Measurements from ENCODE around the gene HIRIP3.
A peak's percentile ranks its signal among the peaks of the same experiment; 100 is the strongest.
"Not testable (repeated sequence)": the region's sequence is repeated elsewhere in the genome, so short reads cannot be mapped to it uniquely, and the experiment has no call there.

The HIRIP3 gene

DNA sequence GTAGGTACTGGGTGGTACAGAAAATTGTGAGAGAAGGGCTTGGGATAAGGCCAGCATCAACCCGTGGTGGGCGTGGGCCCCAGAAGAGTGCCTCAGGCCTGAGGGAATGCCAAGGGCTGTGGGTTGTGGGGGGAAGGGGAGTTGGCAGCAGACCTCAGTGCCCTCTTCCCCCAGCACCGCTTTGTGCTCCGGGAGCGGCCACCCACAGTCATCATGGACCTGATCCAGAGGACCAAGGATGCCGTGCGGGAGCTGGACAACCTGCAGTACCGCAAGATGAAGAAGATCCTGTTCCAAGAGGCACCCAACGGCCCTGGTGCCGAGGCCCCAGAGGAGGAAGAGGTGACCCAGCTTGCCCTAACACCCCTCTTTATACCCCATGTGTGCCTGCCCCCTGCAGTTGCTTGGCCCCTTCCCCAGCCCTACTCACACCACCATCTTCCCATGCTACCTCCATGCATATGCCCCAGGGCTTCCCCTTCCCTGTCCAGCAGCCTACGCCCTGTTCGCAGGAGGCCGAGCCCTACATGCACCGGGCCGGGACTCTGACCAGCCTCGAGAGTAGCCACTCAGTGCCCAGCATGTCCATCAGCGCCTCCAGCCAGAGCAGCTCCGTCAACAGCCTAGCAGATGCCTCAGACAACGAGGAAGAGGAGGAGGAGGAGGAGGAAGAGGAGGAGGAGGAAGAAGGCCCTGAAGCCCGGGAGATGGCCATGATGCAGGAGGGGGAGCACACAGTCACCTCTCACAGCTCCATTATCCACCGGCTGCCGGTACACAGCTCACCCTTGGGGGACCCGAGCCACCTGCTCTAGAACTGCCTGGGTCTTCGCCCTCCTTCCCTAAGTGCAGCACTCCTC lies 12.6 kb downstream of the HIRIP3 start:
- no peak for DNase-seq

DNA sequence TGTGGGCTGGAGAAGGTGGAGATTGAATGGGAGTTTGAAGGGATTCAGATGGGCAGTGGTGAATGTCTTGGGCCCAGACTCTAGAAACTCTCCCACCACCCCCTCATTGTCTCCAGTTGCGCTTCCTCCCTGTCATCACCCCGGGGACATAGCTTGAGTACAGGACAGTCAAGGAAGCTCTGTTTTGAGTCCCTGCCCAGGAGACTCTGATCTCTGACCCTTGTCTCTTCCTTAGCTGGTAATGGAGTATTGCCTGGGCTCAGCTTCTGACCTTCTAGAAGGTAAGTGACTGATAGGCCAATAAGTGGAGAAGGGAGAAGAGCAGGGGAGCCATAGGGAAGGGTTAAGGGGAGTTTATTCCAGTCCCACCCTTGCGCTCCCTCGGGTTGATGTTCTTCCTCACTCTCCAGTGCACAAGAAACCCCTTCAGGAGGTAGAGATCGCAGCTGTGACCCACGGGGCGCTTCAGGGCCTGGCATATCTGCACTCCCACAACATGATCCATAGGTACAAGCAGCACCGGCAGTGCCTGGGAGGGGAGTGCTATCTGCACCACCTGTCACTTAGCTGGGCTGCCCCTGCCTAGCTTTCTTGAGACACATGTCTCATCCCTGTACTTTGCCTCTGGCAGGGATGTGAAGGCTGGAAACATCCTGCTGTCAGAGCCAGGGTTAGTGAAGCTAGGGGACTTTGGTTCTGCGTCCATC lies 16.7 kb downstream of the HIRIP3 start:
- no peak for DNase-seq

DNA sequence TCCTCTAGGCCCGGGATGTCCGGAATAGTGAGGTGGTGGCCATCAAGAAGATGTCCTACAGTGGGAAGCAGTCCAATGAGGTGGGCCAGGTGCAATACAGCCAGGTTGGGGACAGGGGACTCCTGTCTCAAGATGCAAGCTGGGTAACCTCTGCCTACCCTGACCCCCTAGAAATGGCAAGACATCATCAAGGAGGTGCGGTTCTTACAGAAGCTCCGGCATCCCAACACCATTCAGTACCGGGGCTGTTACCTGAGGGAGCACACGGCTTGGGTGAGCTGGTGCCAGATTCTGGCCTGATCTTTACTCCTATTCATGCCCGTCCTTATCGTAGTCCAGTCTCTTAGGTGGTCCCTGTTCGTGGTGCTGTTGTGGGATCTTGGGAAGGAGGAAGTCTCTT lies 17.3 kb downstream of the HIRIP3 start:
- DNase-seq: no peak

DNA sequence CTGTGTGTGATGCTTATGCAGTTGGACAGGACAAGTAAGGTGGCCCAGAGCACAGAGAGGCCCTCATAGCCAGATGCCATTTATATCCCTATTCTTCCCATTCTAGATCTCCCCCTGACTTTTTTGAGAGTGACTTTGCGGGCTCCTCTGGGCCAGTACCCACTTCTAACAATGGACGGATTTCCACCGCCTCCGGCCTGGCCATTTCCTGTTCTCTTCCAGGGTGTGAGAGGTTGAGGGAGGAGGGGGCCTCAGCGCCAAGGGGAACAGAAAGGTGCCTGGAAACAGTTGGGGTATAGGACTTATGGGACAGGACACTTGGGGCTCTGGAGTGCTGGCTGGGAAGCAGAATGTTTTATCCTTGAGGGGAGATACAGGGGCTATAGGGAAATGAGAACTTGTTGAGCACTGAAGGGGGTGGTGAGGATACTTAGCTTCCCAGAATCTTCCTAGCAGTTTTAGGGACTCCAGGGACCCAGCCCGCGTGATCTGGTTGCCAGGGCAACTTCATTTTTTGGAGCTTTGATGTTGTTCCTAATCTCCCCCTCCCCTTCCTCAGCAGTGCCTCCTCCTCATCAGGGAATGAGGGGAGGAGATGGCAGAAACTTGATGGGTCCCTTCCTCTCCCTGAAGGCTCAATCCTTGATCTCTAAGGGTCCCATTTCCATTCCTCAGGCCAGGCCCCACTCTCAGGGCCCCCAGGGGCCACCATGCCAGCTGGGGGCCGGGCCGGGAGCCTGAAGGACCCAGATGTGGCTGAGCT lies 18.2 kb downstream of the HIRIP3 start:
- no peak for DNase-seq

DNA sequence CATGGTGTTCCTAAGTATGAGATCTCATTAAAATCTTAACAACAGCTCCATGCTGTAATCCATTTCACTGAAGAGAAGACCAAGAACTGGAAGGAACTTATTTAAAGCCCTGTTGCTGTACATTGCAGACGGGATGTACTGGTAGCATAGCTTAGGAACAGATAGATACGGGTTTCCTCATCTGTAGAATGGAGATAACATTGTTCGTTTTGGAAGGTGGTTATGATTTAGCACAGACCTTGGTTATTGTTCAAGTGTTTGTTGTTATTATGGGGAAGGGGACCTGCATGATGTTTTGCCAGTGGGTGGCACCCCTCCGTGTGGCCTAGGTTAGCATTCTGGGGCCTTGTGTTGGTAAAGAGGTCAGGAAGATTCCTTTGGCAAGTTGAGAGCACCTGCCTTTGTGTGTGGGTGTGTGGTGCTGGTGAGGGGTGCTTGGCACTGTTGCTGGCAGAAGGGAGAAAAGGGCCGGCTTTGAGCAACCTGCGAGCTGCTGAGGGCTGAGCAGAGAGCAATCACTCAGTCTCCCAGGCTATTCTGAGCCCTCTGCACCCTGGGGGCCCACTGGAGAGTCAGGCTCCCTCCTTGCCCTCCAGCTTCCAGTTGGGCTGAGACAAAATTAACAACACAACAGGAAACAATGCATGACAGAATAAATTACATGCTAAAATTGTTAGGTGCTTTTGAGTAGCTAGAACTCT lies 19.5 kb downstream of the HIRIP3 start:
- DNase-seq: no peak

DNA sequence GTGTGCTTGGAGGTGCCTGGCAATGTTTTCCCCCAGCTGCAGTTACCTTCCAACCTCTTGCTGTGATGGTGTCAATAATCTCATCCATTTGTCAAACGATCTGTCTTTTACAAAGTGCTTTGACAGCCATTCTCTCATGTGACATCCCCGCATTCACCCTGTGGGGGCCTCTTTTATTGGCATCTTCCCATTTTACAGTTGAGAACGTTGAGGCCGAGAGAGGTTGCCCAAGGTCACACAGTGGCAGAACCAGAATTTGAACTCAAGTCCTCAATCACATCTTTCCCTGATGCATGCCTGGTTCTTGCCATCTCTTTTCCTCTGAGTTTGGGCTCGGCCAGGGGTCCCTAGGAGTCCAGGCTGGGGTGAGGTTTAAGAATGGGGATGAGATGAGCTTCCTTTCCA lies 20.3 kb downstream of the HIRIP3 start:
- DNase-seq: no peak

DNA sequence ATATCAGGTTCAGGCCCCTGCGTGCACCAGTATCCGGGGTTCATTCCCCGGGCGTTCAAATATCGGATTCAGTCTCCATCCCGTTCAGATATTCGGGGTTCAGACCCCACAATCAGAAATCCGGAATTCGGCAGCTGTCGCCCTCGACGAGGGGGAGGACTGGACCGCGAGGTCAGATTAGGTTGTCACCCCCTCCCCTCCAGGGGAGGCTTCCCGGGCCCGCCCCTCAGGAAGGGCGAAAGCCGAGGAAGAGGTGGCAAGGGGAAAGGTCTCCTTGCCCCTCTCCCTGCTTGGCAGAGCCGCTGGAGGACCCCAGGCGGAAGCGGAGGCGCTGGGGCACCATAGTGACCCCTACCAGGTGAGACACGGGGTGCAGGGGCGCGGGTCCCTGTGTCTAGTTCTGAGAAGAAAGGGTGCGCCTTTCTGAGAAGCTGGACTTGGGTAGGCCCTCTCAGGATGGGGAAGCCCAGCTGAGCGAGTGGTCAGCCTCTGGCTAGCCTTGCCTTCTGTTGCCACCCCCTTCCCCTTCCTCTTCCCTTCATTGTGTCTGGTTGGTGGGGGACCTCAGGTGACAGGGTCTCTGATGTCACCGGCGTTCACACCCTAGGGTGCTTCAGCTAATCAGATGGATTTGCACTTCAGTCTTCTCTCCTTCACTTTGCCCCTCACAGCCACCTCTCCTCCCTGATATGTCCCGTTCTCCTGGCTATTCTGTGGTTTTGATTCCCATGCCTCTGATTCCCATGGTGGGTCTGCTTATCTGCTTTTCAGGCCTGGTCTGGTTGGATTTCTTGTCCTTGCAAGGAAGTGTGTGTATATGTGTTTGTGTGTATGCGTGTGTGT lies 20.9 kb downstream of the HIRIP3 start:
- DNase-seq: no peak

DNA sequence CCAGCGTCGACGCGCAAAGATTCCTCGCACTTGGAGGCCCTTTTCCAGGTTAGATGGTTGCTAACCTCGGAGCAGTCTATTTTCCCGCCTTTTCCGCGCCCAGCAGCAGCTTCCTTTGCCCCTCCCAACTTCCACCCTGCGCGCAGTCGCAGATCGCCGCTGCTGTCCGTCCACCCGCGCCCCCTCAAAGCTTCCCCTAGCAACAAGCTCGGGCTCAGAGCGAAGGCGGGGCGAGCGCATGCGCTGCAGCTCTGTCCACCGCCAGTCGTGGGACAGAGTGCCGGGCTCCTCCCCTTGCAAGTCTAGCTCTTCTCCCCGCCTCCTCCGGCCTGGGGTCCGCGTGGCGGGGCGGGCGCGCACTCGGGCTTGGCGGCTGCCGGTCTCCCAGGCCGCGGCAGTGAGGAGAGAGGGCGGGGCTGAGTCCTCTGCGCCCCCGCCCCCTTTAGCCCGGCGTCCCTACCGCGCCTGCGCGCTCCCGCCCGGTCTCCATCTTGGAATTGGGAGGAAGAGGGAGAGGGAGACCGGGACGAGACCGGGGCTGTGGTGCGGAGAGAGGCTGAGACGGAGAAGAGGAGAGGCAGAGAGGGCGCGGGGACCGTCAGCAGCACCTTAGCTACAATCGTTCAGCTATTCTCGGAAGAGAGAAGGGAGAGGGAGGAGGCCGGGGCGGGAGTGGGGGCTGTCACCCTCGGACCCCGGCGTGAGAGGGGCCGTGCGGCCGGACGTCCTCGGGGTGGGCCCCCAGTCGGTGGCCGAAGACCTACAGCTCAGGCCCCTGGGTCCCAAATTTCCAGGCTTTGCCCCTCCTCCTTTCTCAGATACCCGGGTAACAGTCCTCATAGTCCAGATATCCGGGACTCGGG lies 21.8 kb downstream of the HIRIP3 start, which contains the start of gene TAOK2:
TAOK2 (plus strand) TSS at position 485 of the 863 bp plus-strand sequence. CDS start 3,905 bp downstream, outside the sequence.
- peak; percentile 99 for DNase-seq

DNA sequence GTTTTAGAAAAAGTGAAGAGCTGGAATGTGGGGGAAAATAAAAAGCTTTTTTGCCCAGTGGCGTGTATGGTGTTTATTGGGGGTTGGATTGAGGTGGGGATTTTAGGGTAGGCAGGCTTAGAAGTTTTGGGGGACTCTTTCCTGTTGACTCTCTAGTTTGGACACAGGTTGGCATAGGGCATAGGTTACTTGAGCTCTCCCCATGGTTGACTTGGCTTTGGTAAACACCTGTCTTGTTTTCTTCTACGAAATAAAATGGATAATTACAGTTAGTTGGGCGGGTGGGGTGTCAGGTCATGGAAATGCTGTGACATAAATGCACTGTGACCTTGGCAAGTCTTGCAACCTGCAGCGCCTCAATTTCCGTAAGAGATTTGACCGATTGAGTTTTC lies 22.4 kb downstream of the HIRIP3 start:
- DNase-seq: no peak

DNA sequence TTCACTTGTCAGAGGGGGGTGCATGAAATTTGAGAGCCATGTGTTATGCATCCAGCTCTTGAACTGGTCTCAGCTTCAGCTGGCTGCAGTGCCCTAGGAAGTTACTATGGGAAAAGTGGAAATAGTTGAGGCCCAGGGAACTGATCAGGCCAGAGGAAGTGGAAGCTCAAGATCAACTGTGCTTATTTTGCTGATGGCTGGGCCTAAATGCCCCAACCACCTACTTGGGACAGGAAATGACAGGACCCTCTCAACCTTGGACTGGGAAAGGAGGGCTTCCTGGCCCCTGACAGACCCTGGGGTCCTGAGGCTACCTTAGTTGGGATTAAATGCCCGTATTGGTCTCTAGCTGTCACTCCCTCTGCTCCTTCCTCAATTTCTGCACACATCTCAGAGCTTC lies 22.9 kb downstream of the HIRIP3 start:
- no peak for DNase-seq

DNA sequence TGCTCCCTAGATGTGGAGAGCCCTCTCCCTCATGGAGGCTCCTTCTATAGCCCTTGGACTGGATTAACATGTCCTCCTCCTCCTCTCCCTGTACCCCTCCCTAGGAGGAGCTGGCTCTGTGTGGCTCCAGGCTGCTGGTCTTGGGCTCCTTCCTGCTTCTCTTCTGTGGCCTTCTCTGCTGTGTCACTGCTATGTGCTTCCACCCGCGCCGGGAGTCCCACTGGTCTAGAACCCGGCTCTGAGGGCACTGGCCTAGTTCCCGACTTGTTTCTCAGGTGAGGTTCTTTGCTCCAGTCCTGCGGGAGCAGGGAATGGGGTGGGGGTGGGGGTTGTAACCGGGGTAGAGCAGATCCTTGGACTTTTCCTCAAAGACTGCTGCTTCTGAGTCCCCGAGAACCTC lies 24.1 kb downstream of the HIRIP3 start:
- DNase-seq: no peak

DNA sequence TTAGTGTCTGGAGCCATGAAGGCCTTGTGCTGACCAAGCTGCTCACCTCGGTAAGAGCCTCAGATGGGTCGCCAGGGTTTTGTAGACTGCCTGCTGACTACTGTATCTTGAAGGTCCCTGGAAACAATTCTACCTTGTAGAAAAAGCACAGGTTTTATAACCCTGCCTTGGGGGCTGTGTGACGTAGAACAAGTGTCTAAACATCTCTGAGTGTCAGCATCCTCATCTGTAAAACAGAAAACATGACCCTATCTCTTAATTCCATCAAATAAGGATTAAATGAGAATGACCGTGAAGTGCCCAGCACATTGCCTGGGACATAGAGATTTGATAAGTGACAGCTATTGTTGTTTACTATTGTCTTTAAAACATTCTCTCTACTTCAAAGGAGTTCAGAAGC lies 27.2 kb downstream of the HIRIP3 start:
- no peak for DNase-seq

DNA sequence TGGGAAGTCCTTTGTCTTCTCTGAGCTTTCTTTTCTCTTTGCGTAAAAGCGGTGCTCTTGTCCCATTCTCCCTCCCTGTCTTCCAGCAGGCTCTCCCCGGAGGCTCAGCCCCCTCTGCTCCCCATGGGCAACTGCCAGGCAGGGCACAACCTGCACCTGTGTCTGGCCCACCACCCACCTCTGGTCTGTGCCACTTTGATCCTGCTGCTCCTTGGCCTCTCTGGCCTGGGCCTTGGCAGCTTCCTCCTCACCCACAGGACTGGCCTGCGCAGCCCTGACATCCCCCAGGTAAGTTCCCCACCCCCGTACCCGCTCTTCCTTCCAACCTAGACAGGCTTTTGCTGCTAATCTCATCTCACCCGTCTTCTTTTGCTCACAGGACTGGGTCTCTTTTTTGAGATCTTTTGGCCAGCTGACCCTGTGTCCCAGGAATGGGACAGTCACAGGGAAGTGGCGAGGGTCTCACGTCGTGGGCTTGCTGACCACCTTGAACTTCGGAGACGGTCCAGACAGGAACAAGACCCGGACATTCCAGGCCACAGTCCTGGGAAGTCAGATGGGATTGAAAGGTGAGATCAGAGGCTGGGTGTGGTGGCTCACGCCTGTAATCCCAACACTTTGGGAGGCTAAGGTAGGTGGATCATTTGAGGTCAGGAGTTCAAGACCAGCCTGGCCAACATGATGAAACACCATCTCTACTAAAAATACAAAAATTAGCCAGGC lies 32.2 kb downstream of the HIRIP3 start:
- no peak for DNase-seq

DNA sequence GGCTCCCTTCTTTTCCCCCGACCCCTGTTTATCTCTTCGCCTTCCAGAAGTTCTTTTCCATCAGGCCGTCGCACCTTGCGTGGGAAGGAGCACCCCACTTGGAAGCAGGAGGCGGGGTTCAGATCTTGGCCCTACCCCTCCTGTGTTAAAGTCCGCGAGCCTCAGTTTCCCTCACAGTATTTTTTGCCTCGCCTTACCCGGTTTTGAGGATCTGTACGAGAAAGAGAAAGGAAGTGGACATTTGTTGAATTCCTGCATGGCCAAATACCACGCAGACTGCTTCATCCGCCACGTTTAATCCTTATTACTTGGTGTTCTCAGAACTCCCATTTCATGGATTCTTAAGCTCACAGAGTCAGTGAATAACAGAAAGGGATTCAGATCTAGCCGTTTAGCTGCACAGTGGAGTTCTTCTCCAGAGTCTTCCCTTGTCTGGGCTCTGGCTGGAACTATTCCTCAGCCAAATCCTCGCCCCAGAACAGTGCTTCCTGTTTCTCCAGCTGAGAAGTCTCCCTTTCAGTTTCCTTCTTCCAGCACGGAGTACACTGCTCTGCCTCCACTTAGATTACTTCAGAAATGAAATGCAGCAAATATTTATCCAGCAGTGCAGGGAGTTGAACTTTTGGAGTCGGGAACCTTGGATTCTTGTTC lies 32.9 kb downstream of the HIRIP3 start:
- no peak for DNase-seq

DNA sequence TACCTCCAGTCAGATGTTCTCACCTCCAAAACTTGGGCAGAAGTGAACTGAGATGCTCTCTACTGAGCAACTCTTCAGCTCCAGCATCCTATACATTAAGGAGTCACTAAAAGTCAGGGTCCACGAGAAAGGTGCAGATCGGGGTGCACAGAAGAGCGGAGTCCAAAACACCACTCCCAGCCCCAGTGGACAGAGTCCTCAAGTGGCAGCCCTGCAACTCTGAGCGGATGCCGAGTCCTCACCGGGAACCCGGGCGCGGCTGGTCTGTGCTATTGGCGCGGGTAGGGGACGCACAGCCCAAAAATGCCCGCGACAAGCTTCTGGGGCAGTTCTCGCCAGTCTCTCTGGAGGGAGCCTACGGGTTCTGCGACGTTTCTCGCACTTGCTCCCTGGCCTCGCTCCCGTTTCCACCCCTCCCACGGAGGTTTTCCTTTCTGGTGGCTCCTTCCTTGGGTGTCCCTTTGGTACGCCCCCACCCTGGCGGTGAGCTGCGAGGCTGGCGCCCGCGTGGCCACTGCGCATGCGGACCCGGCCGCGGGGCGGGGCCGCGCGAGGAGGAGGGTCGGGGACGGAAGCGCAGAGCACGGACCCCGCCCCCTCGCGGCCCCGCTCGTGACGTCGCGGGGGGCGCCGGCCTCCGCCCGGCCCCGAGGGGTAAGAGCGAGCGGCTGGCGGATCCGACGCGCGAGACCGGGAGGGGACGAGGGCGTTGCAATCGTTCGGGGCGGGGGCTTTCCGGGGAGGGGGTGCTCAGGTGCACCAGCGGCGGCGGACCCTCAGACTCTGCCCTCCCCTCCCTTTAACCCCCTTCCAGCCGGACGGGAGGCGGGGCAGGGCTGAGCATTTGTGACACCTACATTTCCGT lies 33.7 kb downstream of the HIRIP3 start, which contains the start of gene TMEM219:
TMEM219 (plus strand) TSS at position 601 of the 865 bp plus-strand sequence. CDS start 1,065 bp downstream, outside the sequence.
- peak; percentile 84 to 97 for DNase-seq

DNA sequence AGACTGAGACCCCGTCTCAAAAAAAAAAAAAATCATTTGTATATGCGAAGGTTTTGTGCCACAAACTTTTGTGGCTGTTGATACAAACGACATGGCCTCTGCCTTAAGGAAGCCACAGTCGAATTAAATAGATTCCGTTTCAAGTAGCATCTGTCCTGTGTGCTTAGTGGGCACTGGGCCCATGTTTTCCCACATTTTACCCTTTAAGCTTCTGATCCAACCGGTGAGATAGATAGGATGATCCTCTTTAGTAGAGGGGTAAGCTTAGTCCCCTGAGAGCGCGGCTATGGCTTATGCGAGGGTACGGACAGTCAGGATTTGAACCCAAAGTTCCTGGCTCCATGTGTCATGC lies 34.3 kb downstream of the HIRIP3 start:
- DNase-seq: no peak

DNA sequence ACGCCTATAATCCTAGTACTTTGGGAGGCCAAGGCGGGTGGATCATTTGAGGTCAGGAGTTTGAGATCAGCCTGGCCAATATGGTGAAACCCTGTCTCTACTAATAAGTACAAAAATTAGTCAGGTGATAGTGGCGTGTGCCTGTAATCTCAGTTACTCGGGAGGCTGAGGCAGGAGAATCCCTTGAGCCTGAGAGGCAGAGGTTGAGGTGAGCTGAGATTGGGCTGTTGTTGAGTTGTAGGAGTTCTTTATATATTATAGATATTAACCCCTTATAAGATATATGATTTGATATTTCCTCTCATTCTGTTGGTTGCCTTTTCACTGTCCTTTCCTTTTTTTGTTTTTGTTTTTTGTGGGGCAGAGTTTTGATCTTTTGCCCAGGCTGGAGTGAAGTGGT lies 35.6 kb downstream of the HIRIP3 start:
- DNase-seq: not testable (repeated sequence)

DNA sequence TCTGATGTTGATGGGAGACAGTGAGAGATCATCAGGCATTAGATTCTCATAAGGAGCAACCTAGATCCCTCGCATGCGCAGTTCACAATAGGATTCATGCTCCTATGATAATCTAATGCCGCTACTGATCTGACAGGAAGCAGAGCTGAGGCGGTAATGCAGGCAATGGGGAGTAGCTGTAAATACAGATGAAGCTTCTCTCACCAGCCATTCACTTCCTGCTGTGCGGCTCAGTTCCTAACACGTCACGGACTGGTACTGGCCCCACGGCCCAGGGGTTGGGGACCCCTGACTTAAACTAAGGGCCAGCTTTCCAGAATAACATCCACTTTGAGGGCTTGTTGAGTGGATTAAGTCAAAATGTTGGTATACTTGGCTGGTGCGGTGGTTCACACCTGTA lies 36.1 kb downstream of the HIRIP3 start:
- no peak for DNase-seq

DNA sequence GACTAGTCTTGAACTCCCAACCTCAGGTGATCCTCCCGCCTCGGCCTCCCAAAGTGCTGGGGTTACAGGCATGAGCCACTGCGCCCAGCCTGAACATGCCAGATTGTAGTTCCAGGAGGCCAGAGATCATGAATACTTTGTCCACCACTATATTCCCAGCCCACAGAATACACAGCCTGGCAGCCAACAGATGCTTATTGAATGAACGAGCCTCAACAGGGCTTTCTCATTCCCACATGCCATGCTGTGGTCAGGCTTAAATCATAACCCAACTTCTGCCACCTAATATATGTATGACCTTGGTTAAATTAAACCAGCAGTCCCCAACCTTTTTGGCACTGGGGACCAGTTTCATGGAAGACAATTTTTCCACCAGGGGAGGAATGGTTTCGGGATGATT lies 36.7 kb downstream of the HIRIP3 start:
- DNase-seq: no peak
